ENCODE measurements around the gene CWC22.
A peak's percentile ranks its signal among the peaks of the same experiment; 100 is the strongest.

The CWC22 gene

GRCh38 chr2:179917272-179917671 lies 89.8 kb downstream of the CWC22 start:
- Histone ChIP-seq H2BK15ac (ENCODE audit: low read length) (no peak overlapping the region), H3K79me1 (ENCODE audit: low read depth, low read length) (no peaks in the 10 kb centered on the region), H3K4me2 (ENCODE audit: insufficient read depth, low read length, poor library complexity, severe bottlenecking) (no peak overlapping the region), H3K27me3 (ENCODE audit: control insufficient read depth in 3 of 3, insufficient read depth in 3 of 3, low read depth in 1 of 3, low read length in 3 of 3) (no peaks in the 10 kb centered on the region), H2BK120ac (ENCODE audit: low read depth, low read length) (no peak overlapping the region), H2AFZ (ENCODE audit: low read length) (no peak overlapping the region), H3K4me3 (ENCODE audit: low read length in 2 of 2) (no peak overlapping the region), H3K23ac (ENCODE audit: low read depth, low read length, poor library complexity) (no peak overlapping the region), H4K8ac (ENCODE audit: low read depth, low read length) (no peak overlapping the region), H2BK5ac (ENCODE audit: low read length) (no peak overlapping the region), H2BK12ac (ENCODE audit: low read length) (no peak overlapping the region), H3K9ac (ENCODE audit: low read depth, low read length, poor library complexity) (no peak overlapping the region), H3K14ac (ENCODE audit: low read length) (no peak overlapping the region), H3K4me1 (ENCODE audit: control insufficient read depth in 2 of 2, insufficient read depth in 1 of 2, low read depth in 1 of 2, low read length in 2 of 2) (peaks cover 0 to 2% of the 10 kb centered on the region in 2 donors), H3K18ac (ENCODE audit: low read length) (no peak overlapping the region), H3K27ac (replicated peaks; ENCODE audit: low read length) (no peak overlapping the region), H3K36me3 (replicated peaks in 1 of 2; ENCODE audit: control insufficient read depth in 2 of 2, insufficient read depth in 2 of 2, low read length in 2 of 2) (no peaks in the 10 kb centered on the region), H3K9me3 (replicated peaks in 1 of 2; ENCODE audit: control insufficient read depth in 2 of 2, insufficient read depth in 1 of 2, low read depth in 1 of 2, low read length in 2 of 2) (no peaks in the 10 kb centered on the region), H2AK5ac (ENCODE audit: low read depth, low read length) (no peak overlapping the region), H4K91ac (ENCODE audit: low read depth, low read length, poor library complexity) (no peak overlapping the region), H3K4ac (ENCODE audit: low read length) (no peak overlapping the region)
- DNase-seq (ENCODE audit: low spot score): no peak

GRCh38 chr2:179915395-179915992 lies 91.6 kb downstream of the CWC22 start:
- H3K36me3 ChIP-seq (replicated peaks in 1 of 2; ENCODE audit: control insufficient read depth in 2 of 2, insufficient read depth in 2 of 2, low read length in 2 of 2): no peaks in the 10 kb centered on the region
- no CpG with 5 or more reads among the region's 1 CpG for WGBS, 2 donors (ENCODE audit: extremely low coverage in 2 of 2, insufficient read length in 2 of 2, insufficient replicate concordance in 1 of 2)
- H4K8ac ChIP-seq (ENCODE audit: low read depth, low read length): no peak overlapping the region
- no peak overlapping the region for H3K4me3 ChIP-seq (ENCODE audit: low read length in 2 of 2)
- DNase-seq (ENCODE audit: low spot score): no peak
- H3K4me1 ChIP-seq (ENCODE audit: control insufficient read depth in 2 of 2, insufficient read depth in 1 of 2, low read depth in 1 of 2, low read length in 2 of 2): peaks cover 0 to 2% of the 10 kb centered on the region in 2 donors
- no peaks in the 10 kb centered on the region for H3K27me3 ChIP-seq (ENCODE audit: control insufficient read depth in 3 of 3, insufficient read depth in 3 of 3, low read depth in 1 of 3, low read length in 3 of 3)
- no peak overlapping the region for H3K4me2 ChIP-seq (ENCODE audit: insufficient read depth, low read length, poor library complexity, severe bottlenecking)
- no peaks in the 10 kb centered on the region for H3K9me3 ChIP-seq (replicated peaks in 1 of 2; ENCODE audit: control insufficient read depth in 2 of 2, insufficient read depth in 1 of 2, low read depth in 1 of 2, low read length in 2 of 2)
- no peak overlapping the region for H2AK5ac ChIP-seq (ENCODE audit: low read depth, low read length)
- no peak overlapping the region for H2BK120ac ChIP-seq (ENCODE audit: low read depth, low read length)
- H3K14ac ChIP-seq (ENCODE audit: low read length): no peak overlapping the region
- no peak overlapping the region for H3K4ac ChIP-seq (ENCODE audit: low read length)
- no peak overlapping the region for H3K9ac ChIP-seq (ENCODE audit: low read depth, low read length, poor library complexity)
- H4K91ac ChIP-seq (ENCODE audit: low read depth, low read length, poor library complexity): no peak overlapping the region
- no peak overlapping the region for H3K23ac ChIP-seq (ENCODE audit: low read depth, low read length, poor library complexity)
- no peak overlapping the region for H2BK15ac ChIP-seq (ENCODE audit: low read length)
- no peak overlapping the region for H2BK12ac ChIP-seq (ENCODE audit: low read length)
- no peak overlapping the region for H3K27ac ChIP-seq (replicated peaks; ENCODE audit: low read length)
- no peak overlapping the region for H3K18ac ChIP-seq (ENCODE audit: low read length)
- no peak overlapping the region for H2BK5ac ChIP-seq (ENCODE audit: low read length)
- H3K79me1 ChIP-seq (ENCODE audit: low read depth, low read length): no peaks in the 10 kb centered on the region
- no peak overlapping the region for H2AFZ ChIP-seq (ENCODE audit: low read length)

GRCh38 chr2:179913809-179914208 lies 93.3 kb downstream of the CWC22 start:
- Histone ChIP-seq H2BK15ac (ENCODE audit: low read length) (no peak overlapping the region), H3K9ac (ENCODE audit: low read depth, low read length, poor library complexity) (no peak overlapping the region), H4K91ac (ENCODE audit: low read depth, low read length, poor library complexity) (no peak overlapping the region), H3K23ac (ENCODE audit: low read depth, low read length, poor library complexity) (no peak overlapping the region), H3K36me3 (replicated peaks in 1 of 2; ENCODE audit: control insufficient read depth in 2 of 2, insufficient read depth in 2 of 2, low read length in 2 of 2) (no peaks in the 10 kb centered on the region), H4K8ac (ENCODE audit: low read depth, low read length) (no peak overlapping the region), H3K4me2 (ENCODE audit: insufficient read depth, low read length, poor library complexity, severe bottlenecking) (no peak overlapping the region), H2AFZ (ENCODE audit: low read length) (no peak overlapping the region), H3K79me1 (ENCODE audit: low read depth, low read length) (no peaks in the 10 kb centered on the region), H2AK5ac (ENCODE audit: low read depth, low read length) (no peak overlapping the region), H2BK120ac (ENCODE audit: low read depth, low read length) (no peak overlapping the region), H2BK12ac (ENCODE audit: low read length) (no peak overlapping the region), H2BK5ac (ENCODE audit: low read length) (no peak overlapping the region), H3K4me3 (ENCODE audit: low read length in 2 of 2) (no peak overlapping the region), H3K4me1 (ENCODE audit: control insufficient read depth in 2 of 2, insufficient read depth in 1 of 2, low read depth in 1 of 2, low read length in 2 of 2) (peaks cover 2 to 3% of the 10 kb centered on the region in 2 donors), H3K18ac (ENCODE audit: low read length) (no peak overlapping the region), H3K27ac (replicated peaks; ENCODE audit: low read length) (no peak overlapping the region), H3K27me3 (ENCODE audit: control insufficient read depth in 3 of 3, insufficient read depth in 3 of 3, low read depth in 1 of 3, low read length in 3 of 3) (no peaks in the 10 kb centered on the region), H3K4ac (ENCODE audit: low read length) (no peak overlapping the region), H3K14ac (ENCODE audit: low read length) (peak overlapping the region; percentile 3), H3K9me3 (replicated peaks in 1 of 2; ENCODE audit: control insufficient read depth in 2 of 2, insufficient read depth in 1 of 2, low read depth in 1 of 2, low read length in 2 of 2) (no peaks in the 10 kb centered on the region)
- no CpG with 5 or more reads among the region's 4 CpGs for WGBS, 2 donors (ENCODE audit: extremely low coverage in 2 of 2, insufficient read length in 2 of 2, insufficient replicate concordance in 1 of 2)
- DNase-seq (ENCODE audit: low spot score): no peak

- Histone ChIP-seq H3K4me2 (ENCODE audit: insufficient read depth, low read length, poor library complexity, severe bottlenecking) (no peak overlapping the region), H3K4me3 (ENCODE audit: low read length in 2 of 2) (no peak overlapping the region), H3K18ac (ENCODE audit: low read length) (no peak overlapping the region), H4K91ac (ENCODE audit: low read depth, low read length, poor library complexity) (no peak overlapping the region), H3K36me3 (replicated peaks in 1 of 2; ENCODE audit: control insufficient read depth in 2 of 2, insufficient read depth in 2 of 2, low read length in 2 of 2) (no peaks in the 10 kb centered on the region), H2BK15ac (ENCODE audit: low read length) (no peak overlapping the region), H2BK5ac (ENCODE audit: low read length) (no peak overlapping the region), H2BK12ac (ENCODE audit: low read length) (no peak overlapping the region), H4K8ac (ENCODE audit: low read depth, low read length) (no peak overlapping the region), H3K9ac (ENCODE audit: low read depth, low read length, poor library complexity) (no peak overlapping the region), H3K27me3 (ENCODE audit: control insufficient read depth in 3 of 3, insufficient read depth in 3 of 3, low read depth in 1 of 3, low read length in 3 of 3) (no peaks in the 10 kb centered on the region), H3K4ac (ENCODE audit: low read length) (no peak overlapping the region), H3K79me1 (ENCODE audit: low read depth, low read length) (no peaks in the 10 kb centered on the region), H3K4me1 (ENCODE audit: control insufficient read depth in 2 of 2, insufficient read depth in 1 of 2, low read depth in 1 of 2, low read length in 2 of 2) (peaks cover 0 to 3% of the 10 kb centered on the region in 2 donors), H3K23ac (ENCODE audit: low read depth, low read length, poor library complexity) (no peak overlapping the region), H3K14ac (ENCODE audit: low read length) (no peak overlapping the region), H3K27ac (replicated peaks; ENCODE audit: low read length) (no peak overlapping the region), H2AFZ (ENCODE audit: low read length) (no peak overlapping the region), H2AK5ac (ENCODE audit: low read depth, low read length) (no peak overlapping the region), H3K9me3 (replicated peaks in 1 of 2; ENCODE audit: control insufficient read depth in 2 of 2, insufficient read depth in 1 of 2, low read depth in 1 of 2, low read length in 2 of 2) (no peaks in the 10 kb centered on the region), H2BK120ac (ENCODE audit: low read depth, low read length) (no peak overlapping the region)
- DNase-seq (ENCODE audit: low spot score): no peak
- no CpG with 5 or more reads among the region's 3 CpGs for WGBS, 2 donors (ENCODE audit: extremely low coverage in 2 of 2, insufficient read length in 2 of 2, insufficient replicate concordance in 1 of 2)
Observed at GRCh38 chr2:179911569-179911968, 95.5 kb downstream of the CWC22 start.

All from neuronal stem cell (in vitro differentiated cells).